Inferior parietal cortex (tissue), 1 donor: ENCODE results near the gene ARGLU1.

Experiments
- DNase-seq: peaks from one replicate; pipeline ENCODE4 v3.0.0-alpha.2; 2016; ENCODE audit errors: extremely low spot score

Gene ARGLU1

GRCh38 chr13:106499896-106500295 is 68.0 kb downstream of the ARGLU1 start:
- no peak for DNase-seq

DNA sequence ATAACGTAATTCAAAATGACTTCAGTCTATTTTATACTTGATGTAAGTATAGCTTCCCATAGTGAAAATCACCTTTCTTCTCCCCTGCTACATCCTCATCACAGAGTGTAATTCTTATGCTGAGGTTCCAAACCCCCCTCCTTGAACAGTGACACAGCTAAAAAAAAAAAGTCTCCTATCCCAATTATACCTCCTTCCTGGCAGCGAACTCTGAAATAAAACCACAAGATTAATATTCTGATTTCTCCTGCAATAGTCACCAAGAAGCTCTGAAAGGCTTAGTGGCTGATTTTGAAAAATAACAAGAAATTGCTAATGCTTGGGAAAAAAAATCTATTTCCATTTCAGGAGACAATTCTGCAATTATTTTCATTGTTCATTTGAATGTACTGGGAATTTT is 68.8 kb downstream of the ARGLU1 start:
- no peak for DNase-seq

- DNase-seq, result no peak
These were observed 69.4 kb downstream of the ARGLU1 start for GRCh38 chr13:106498571-106498970.

DNA sequence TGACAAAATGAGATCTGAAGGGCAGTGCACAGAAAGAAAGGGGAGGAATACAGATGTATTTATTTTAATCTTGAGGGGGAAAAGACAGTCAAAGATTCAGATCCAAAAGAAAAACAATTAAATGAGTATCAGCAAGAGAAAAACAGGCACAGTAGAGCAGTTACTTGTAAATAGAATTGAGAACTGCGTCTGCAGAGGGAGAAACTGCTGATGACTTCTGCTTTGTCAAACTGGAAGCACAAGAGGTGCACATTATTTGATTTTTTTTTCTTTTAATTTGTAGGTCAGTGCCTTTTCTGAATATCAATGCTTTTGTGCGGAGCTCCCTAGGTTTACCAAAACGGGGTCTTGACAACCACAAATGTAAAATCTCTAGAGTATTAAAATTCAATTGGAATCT is 69.8 kb downstream of the ARGLU1 start:
- no peak for DNase-seq

DNA sequence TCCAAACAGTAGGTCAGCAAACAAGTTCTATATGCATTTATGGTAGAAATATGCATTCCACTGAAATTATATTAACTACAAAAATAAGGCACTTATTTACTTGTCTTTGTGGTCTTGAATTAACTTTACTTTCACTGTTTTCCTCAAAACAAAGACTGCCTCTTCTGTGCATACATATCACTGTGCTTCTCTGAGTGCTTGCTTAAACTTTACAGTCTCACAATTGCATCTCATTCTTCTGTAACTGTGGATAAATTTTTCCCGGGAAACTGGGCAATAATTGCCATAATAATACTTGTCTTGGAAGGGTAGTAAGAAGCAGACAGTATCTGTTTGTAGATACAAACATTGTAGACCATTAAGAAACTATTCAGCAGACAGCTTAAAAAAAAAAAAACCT is 70.9 kb downstream of the ARGLU1 start:
- DNase-seq, result peak; percentile 56

- DNase-seq, result peak; percentile 53
These were observed 71.6 kb downstream of the ARGLU1 start for GRCh38 chr13:106496072-106496997.

- DNase-seq, result no peak
These were observed 73.0 kb downstream of the ARGLU1 start for GRCh38 chr13:106494936-106495335.

DNA sequence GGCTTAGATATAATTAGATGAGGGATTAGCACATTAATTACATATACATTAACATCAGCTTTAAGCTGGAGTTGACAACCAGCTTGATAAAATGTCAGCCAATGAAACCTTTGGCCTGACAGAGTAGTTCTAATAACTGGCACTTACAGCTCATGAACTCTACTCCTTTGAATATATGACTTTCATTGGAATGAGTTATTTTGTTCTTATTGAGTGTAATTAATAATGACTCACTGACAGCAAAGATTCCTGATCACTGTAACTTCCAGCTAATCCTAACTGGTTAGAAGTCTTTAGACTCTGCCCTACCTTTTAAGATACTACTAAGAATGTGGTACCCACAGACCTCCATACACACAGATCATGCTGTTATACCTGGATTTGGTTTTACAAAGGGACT is 73.4 kb downstream of the ARGLU1 start:
- DNase-seq, result no peak

- peak; percentile 49 for DNase-seq
These were observed 74.3 kb downstream of the ARGLU1 start for GRCh38 chr13:106493533-106494220.

DNA sequence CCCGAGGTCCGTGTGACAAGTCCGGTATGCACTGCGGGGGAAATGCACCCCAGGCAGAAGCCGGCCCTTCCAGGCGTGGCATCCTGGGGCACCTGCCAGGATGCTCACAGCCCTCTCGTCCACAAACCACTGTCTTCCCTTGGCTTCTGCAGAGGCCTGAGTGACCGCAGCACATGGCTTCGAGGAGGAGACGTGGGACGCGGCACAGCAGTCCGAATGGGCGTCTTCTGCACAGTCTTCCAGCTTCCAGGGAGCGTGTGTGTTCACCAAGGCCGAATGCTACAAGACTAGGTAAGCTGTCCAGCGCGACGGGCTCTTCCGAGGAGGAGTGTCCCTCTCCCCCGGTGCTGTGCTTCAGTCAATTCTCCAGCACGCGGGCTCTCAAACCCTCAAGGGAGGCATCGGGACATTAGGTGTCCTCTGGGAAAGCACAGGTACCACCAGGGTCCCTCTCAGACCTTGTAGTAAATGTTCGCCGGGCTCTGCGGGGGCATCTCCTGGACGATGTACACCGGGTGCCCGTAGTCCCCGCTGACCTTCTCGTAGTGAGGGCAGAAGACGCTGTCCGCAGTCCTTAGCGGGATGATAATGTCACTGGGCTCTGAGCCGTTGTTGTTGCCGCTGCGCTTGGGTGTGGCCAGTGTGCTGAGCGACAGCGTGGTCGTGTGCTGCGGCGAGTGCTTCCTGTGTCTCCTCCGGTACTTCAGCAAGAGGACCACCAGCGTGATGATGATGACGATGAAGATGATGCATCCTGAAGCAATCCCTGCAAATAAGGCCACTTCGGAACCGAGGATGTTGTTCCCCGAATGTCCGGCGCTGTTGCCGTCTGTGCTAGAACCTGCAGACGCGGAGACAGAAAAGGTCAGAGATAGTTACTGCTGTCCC is 75.1 kb downstream of the ARGLU1 start:
- DNase-seq, result no peak

GRCh38 chr13:106491928-106492587 is 75.9 kb downstream of the ARGLU1 start:
- peak; percentile 91 for DNase-seq
